Ascending aorta (tissue), 2 donors: Measurements from ENCODE around the gene NXT1. TPM values are rescaled to one million over a fixed set of nuclear protein-coding genes. Genes with fewer than 3 reads are reported as not detected.

ENCODE experiments used
- DNase-seq, 2 donors: peaks; one replicate each; pipeline ENCODE4 v3.0.0-alpha.2; 2019; ENCODE audit warnings: low spot score in 2 of 2
- H3K27ac ChIP-seq, 2 donors: fragments of 200-600 bp; sonication (generic); one replicate each; pipeline ENCODE4 v1.5.1; 2016 to 2017; ENCODE audit warnings: mild to moderate bottlenecking in 1 of 2
- H3K27me3 ChIP-seq: fragments of 200-600 bp; sonication (generic); one replicate; pipeline ENCODE4 v1.5.1; 2017
- H3K36me3 ChIP-seq, 2 donors: fragments of 200-600 bp; sonication (generic); one replicate each; pipeline ENCODE4 v1.5.1; 2016
- H3K4me1 ChIP-seq, 2 donors: fragments of 200-600 bp; sonication (generic); one replicate each; pipeline ENCODE4 v1.5.1; 2016 to 2017; ENCODE audit warnings: mild to moderate bottlenecking in 1 of 2
- H3K4me3 ChIP-seq, 2 donors: fragments of 200-600 bp; sonication (generic); one replicate each; pipeline ENCODE4 v1.5.1; 2016 to 2017; ENCODE audit warnings: mild to moderate bottlenecking in 1 of 2
- H3K9me3 ChIP-seq, 2 donors: fragments of 200-600 bp; sonication (generic); one replicate each; pipeline ENCODE4 v1.5.1; 2016
- CTCF ChIP-seq, 3 experiments: fragments of 200-600 bp in 2 of 3; fragments of 450-650 bp in 1 of 3; sonication (generic) in 2 of 3; IDR thresholded peaks; one replicate each; pipeline ENCODE4 v1.5.1; 2016 to 2019; ENCODE audit warnings: antibody characterized with exemption in 3 of 3, mild to moderate bottlenecking in 1 of 3, moderate library complexity in 1 of 3
- intact Hi-C: fragments of 100-400 bp; cut with DNase I; formaldehyde crosslinking; loops from one replicate; pipeline ENCODE4 v1.15.1; 2023
- total RNA-seq: library from RNA; depleted of rRNA; stranded (reverse); fragments of >200 nt; gene quantifications from one replicate; pipeline ENCODE4 v1.1.0, GENCODE V29; 2016

The NXT1 gene
- total RNA-seq, 1 donor from 2014 or later = 50.0 TPM

- DNase-seq = no peak
- Histone ChIP-seq H3K27ac (no peak overlapping the region), H3K9me3 (no peaks in the 10 kb centered on the region), H3K27me3 (no peaks in the 10 kb centered on the region), H3K4me3 (no peak overlapping the region), H3K36me3 (no peaks in the 10 kb centered on the region), H3K4me1 (no peaks in the 10 kb centered on the region)
- intact Hi-C loops = no loop called here
- no peak for TF ChIP-seq CTCF (IDR thresholded peaks at IDR 0.05)
These were observed 38.6 kb upstream of the NXT1 start for GRCh38 chr20:23311947-23312506.

GRCh38 chr20:23313271-23313670, 37.3 kb upstream of the NXT1 start:
- no peak overlapping the region for H3K27ac ChIP-seq
- intact Hi-C loops = no loop called here
- H3K4me3 ChIP-seq = no peak overlapping the region
- no peak for DNase-seq
- H3K27me3 ChIP-seq = no peaks in the 10 kb centered on the region
- H3K36me3 ChIP-seq = no peaks in the 10 kb centered on the region
- no peaks in the 10 kb centered on the region for H3K4me1 ChIP-seq
- TF ChIP-seq CTCF (IDR thresholded peaks at IDR 0.05) = no peak
- H3K9me3 ChIP-seq = no peaks in the 10 kb centered on the region

- no peak for DNase-seq
- intact Hi-C loops = no loop called here
These were observed 35.9 kb upstream of the NXT1 start for GRCh38 chr20:23314699-23315098.

GRCh38 chr20:23315099-23315498, 35.5 kb upstream of the NXT1 start:
- no peak for DNase-seq
- intact Hi-C loops = no loop called here
- no peak overlapping the region for H3K27ac ChIP-seq
- no peaks in the 10 kb centered on the region for H3K27me3 ChIP-seq
- no peaks in the 10 kb centered on the region for H3K36me3 ChIP-seq
- H3K4me1 ChIP-seq = no peaks in the 10 kb centered on the region
- no peak for TF ChIP-seq CTCF (IDR thresholded peaks at IDR 0.05)
- no peaks in the 10 kb centered on the region for H3K9me3 ChIP-seq
- H3K4me3 ChIP-seq = no peak overlapping the region

More at GRCh38 chr20:23314699-23315098, 35.9 kb upstream of the NXT1 start:
- H3K27ac ChIP-seq = peak overlapping the region in 1 of 2 donors; percentile 4
- H3K36me3 ChIP-seq = no peaks in the 10 kb centered on the region
- no peak overlapping the region for H3K4me3 ChIP-seq
- no peaks in the 10 kb centered on the region for H3K27me3 ChIP-seq
- no peak for TF ChIP-seq CTCF (IDR thresholded peaks at IDR 0.05)
- no peaks in the 10 kb centered on the region for H3K4me1 ChIP-seq
- no peaks in the 10 kb centered on the region for H3K9me3 ChIP-seq

- intact Hi-C loops = no loop called here
- Histone ChIP-seq H3K36me3 (no peaks in the 10 kb centered on the region), H3K4me1 (no peaks in the 10 kb centered on the region), H3K4me3 (no peak overlapping the region), H3K27me3 (no peaks in the 10 kb centered on the region), H3K9me3 (no peaks in the 10 kb centered on the region), H3K27ac (no peak overlapping the region)
- TF ChIP-seq CTCF (IDR thresholded peaks at IDR 0.05) = no peak
- DNase-seq = no peak
These were observed 34.0 kb upstream of the NXT1 start for GRCh38 chr20:23316626-23317025.

GRCh38 chr20:23317081-23317480, 33.5 kb upstream of the NXT1 start:
- Histone ChIP-seq H3K4me1 (no peaks in the 10 kb centered on the region), H3K4me3 (no peak overlapping the region), H3K27ac (no peak overlapping the region), H3K36me3 (no peaks in the 10 kb centered on the region), H3K9me3 (no peaks in the 10 kb centered on the region), H3K27me3 (no peaks in the 10 kb centered on the region)
- no peak for DNase-seq
- intact Hi-C loops = no loop called here
- no peak for TF ChIP-seq CTCF (IDR thresholded peaks at IDR 0.05)
